ENCODE results near the gene TC2N.

Gene TC2N

GRCh38 chr14:91893007-91893406, 25.7 kb upstream of the TC2N start:
- Histone ChIP-seq H3K9ac (ENCODE audit: low read length) (no peak overlapping the region), H3K4me3 (ENCODE audit: low read length) (no peak overlapping the region), H3F3A (ENCODE audit: insufficient read depth, low read length) (no peaks in the 10 kb centered on the region), H3K4me1 (ENCODE audit: low read length) (no peaks in the 10 kb centered on the region), H3K79me2 (ENCODE audit: low read length) (no peaks in the 10 kb centered on the region), H3K9me3 (replicated peaks; ENCODE audit: insufficient read depth, low read length) (no peaks in the 10 kb centered on the region), H3K9me2 (replicated peaks; ENCODE audit: insufficient read depth, low read length) (no peaks in the 10 kb centered on the region), H4K20me1 (ENCODE audit: insufficient read depth, low read length) (no peaks in the 10 kb centered on the region), H3K27ac (ENCODE audit: low read length) (no peak overlapping the region), H2AFZ (ENCODE audit: low read length) (no peak overlapping the region), H3K27me3 (replicated peaks; ENCODE audit: insufficient read depth, low read length) (no peaks in the 10 kb centered on the region), H3K4me2 (ENCODE audit: low read depth, low read length) (no peak overlapping the region), H3K36me3 (replicated peaks; ENCODE audit: insufficient read depth, low read length) (no peaks in the 10 kb centered on the region)
- no peak for TF ChIP-seq EZH2phosphoT487 (IDR thresholded peaks at IDR 0.05; ENCODE audit: low read length)
- TF ChIP-seq EZH2 (optimal IDR thresholded peaks at IDR 0.05; ENCODE audit: low read depth, low read length), result no peak
- TF ChIP-seq, protein P1, sequence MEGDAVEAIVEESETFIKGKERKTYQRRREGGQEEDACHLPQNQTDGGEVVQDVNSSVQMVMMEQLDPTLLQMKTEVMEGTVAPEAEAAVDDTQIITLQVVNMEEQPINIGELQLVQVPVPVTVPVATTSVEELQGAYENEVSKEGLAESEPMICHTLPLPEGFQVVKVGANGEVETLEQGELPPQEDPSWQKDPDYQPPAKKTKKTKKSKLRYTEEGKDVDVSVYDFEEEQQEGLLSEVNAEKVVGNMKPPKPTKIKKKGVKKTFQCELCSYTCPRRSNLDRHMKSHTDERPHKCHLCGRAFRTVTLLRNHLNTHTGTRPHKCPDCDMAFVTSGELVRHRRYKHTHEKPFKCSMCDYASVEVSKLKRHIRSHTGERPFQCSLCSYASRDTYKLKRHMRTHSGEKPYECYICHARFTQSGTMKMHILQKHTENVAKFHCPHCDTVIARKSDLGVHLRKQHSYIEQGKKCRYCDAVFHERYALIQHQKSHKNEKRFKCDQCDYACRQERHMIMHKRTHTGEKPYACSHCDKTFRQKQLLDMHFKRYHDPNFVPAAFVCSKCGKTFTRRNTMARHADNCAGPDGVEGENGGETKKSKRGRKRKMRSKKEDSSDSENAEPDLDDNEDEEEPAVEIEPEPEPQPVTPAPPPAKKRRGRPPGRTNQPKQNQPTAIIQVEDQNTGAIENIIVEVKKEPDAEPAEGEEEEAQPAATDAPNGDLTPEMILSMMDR (IDR thresholded peaks at IDR 0.05; ENCODE audit: low read length), result peak; percentile 32
- no peak for DNase-seq

- H3K36me3 ChIP-seq (replicated peaks; ENCODE audit: insufficient read depth, low read length), result no peaks in the 10 kb centered on the region
- H3F3A ChIP-seq (ENCODE audit: insufficient read depth, low read length), result no peaks in the 10 kb centered on the region
- no peaks in the 10 kb centered on the region for H3K79me2 ChIP-seq (ENCODE audit: low read length)
- no peaks in the 10 kb centered on the region for H3K9me3 ChIP-seq (replicated peaks; ENCODE audit: insufficient read depth, low read length)
- DNase-seq, result no peak
- no peak overlapping the region for H3K27ac ChIP-seq (ENCODE audit: low read length)
- H3K9ac ChIP-seq (ENCODE audit: low read length), result no peak overlapping the region
- no peaks in the 10 kb centered on the region for H3K27me3 ChIP-seq (replicated peaks; ENCODE audit: insufficient read depth, low read length)
- no peaks in the 10 kb centered on the region for H3K9me2 ChIP-seq (replicated peaks; ENCODE audit: insufficient read depth, low read length)
- H3K4me2 ChIP-seq (ENCODE audit: low read depth, low read length), result no peak overlapping the region
- TF ChIP-seq, protein P1 (IDR thresholded peaks at IDR 0.05; ENCODE audit: low read length), result no peak
- TF ChIP-seq EZH2 (optimal IDR thresholded peaks at IDR 0.05; ENCODE audit: low read depth, low read length), result no peak
- TF ChIP-seq EZH2phosphoT487 (IDR thresholded peaks at IDR 0.05; ENCODE audit: low read length), result no peak
- H3K4me3 ChIP-seq (ENCODE audit: low read length), result no peak overlapping the region
- no peak overlapping the region for H2AFZ ChIP-seq (ENCODE audit: low read length)
- no peaks in the 10 kb centered on the region for H3K4me1 ChIP-seq (ENCODE audit: low read length)
- no peaks in the 10 kb centered on the region for H4K20me1 ChIP-seq (ENCODE audit: insufficient read depth, low read length)
Observed at GRCh38 chr14:91891721-91892220, 24.4 kb upstream of the TC2N start.

GRCh38 chr14:91891101-91891500, 23.8 kb upstream of the TC2N start:
- Histone ChIP-seq H2AFZ (ENCODE audit: low read length) (no peak overlapping the region), H3K4me1 (ENCODE audit: low read length) (no peaks in the 10 kb centered on the region), H3K4me2 (ENCODE audit: low read depth, low read length) (no peak overlapping the region), H3K27me3 (replicated peaks; ENCODE audit: insufficient read depth, low read length) (no peaks in the 10 kb centered on the region), H3K4me3 (ENCODE audit: low read length) (no peak overlapping the region), H4K20me1 (ENCODE audit: insufficient read depth, low read length) (no peaks in the 10 kb centered on the region), H3K9ac (ENCODE audit: low read length) (no peak overlapping the region), H3K79me2 (ENCODE audit: low read length) (no peaks in the 10 kb centered on the region), H3K9me3 (replicated peaks; ENCODE audit: insufficient read depth, low read length) (no peaks in the 10 kb centered on the region), H3F3A (ENCODE audit: insufficient read depth, low read length) (no peaks in the 10 kb centered on the region), H3K9me2 (replicated peaks; ENCODE audit: insufficient read depth, low read length) (no peaks in the 10 kb centered on the region), H3K27ac (ENCODE audit: low read length) (no peak overlapping the region), H3K36me3 (replicated peaks; ENCODE audit: insufficient read depth, low read length) (no peaks in the 10 kb centered on the region)
- TF ChIP-seq EZH2 (optimal IDR thresholded peaks at IDR 0.05; ENCODE audit: low read depth, low read length) (no peak), EZH2phosphoT487 (IDR thresholded peaks at IDR 0.05; ENCODE audit: low read length) (no peak)
- TF ChIP-seq, protein P1 (IDR thresholded peaks at IDR 0.05; ENCODE audit: low read length), result no peak
- no peak for DNase-seq

All from MM.1S (cell line).